IPS-11a (cell line): ENCODE measurements around the gene NEK4.

ENCODE experiments used
- H3K4me3 ChIP-seq: one replicate; pipeline ENCODE4 v1.5.1; 2013; ENCODE audit warnings: low read depth, low read length, control low read depth

NEK4 gene

GRCh38 chr3:52770496-52771333 is at the start of gene NEK4:
Gene NEK4 (minus strand): TSS chr3:52770940. CDS start chr3:52770746, 194 bp downstream.
- H3K4me3 ChIP-seq: peak within 1 kb of the TSS; percentile 86

GRCh38 chr3:52819936-52820335 is 49.2 kb upstream of the NEK4 start:
- no peak overlapping the region for H3K4me3 ChIP-seq

GRCh38 chr3:52817860-52818259 is 47.1 kb upstream of the NEK4 start:
- no peak overlapping the region for H3K4me3 ChIP-seq

DNA sequence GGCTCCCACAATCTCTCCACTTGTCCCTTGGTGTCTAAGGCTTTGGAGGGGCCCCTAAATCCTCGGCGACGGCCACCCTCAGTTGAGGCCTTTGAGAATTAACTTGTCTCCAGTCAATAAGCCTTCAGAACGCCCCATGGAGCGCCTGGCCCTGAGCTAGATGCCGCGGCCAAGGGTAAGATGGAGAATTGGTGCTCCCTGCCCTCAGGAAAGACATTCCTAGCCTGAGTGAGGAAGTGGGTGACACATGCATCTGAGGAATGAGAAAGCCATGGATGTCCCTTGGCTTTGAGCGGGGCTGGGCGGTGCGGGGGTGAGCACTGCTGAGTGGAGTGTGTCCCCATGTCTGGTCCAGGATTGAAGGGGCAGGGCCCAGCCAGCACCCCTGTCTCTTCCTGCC is 46.5 kb upstream of the NEK4 start:
- no peak overlapping the region for H3K4me3 ChIP-seq

DNA sequence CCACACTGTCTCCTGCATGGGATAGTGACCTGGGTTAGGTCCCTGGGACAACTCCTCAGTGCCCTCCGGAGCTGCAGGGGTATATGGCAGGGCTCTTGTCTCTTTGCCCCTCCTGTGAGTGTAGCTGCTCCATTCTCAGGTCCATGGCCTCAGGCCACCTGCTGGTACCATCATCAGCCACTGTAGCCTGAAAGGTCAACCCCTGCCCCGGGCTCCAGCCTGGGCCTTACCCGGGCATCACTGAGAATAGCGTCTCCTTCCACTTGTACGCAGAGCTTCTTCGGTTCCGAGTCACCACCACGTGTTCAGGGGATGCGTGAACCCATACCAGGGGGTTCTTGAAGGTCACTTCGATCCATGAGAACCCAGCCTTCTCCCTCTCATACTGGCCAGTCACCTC is 45.9 kb upstream of the NEK4 start:
- H3K4me3 ChIP-seq: no peak overlapping the region

DNA sequence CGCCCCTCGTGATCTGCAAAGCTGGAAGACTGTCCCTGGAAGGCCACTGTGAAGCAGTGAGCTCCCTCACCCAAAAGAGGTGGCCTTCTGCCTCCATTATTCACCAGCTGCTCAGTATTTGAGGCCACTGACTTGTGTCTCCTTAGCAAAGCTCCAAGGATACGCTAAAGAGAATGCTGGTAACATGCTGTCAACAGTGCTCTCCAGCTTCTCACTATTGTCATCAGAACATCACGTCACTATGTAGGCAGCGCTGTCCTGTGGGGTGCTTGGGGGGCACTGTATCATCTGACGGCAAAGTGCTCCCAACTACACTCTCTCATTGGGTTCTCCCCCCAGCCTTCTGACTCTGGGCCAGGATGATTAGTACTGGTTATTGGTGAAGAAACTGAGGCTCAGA is 45.5 kb upstream of the NEK4 start:
- H3K4me3 ChIP-seq: no peak overlapping the region

- no peak overlapping the region for H3K4me3 ChIP-seq
These were observed 43.1 kb upstream of the NEK4 start for GRCh38 chr3:52813810-52814209.

GRCh38 chr3:52811452-52812011 is 40.8 kb upstream of the NEK4 start:
- H3K4me3 ChIP-seq: no peak overlapping the region

DNA sequence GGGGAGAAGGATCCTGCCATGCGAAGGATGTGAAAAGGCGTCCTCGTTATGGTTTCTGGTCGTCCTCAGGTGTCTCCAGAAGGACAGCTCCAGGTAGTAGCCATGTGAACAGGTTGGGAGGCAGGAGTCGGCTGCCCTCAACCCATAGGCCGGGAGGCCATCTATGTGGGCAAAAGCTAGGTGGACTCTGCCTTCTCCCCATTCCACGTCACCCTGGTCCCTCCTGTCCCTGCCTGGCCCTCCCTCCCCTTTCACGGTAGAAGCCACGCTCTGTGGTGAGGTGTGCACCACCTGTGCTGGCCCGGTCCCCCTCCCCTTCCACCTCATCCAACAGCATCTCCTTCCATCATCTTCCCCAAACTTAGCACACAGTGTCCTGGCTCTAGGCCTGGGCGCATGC is 40.2 kb upstream of the NEK4 start:
- H3K4me3 ChIP-seq: no peak overlapping the region

DNA sequence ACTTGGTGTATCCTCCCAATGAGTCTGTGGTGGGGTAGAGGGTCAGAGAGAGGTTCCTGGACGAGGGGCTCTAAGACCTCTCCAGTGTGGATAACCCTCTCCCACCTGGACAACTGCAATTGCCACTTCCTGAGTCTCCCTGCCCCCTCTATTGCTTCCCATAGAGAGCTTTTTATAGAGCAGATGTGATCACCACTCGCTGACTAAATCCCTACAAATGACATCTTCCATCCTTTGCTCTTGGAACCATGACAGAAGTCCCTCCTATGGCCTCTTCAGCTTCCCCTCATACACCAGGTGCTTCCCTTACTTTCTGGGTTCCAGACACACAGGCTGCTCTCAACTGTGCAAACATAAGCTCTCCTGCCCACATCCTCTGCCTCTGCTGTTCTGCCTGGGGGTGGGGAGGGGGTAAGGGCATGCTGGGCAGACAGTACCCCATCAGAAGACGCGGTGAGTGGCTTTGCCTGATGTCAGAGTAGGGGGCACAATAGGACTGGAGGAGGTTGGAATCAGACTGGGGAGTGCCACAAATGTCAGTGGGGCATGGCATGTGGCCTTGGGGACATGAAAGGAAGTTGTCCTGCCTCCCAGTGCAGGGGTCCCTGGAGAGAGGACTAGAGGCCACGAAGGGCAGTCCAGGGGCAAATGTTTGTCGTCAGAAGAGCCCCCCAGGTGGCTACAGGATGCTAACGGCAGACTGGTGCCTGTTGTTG is 39.1 kb upstream of the NEK4 start:
- H3K4me3 ChIP-seq: no peak overlapping the region

- no peak overlapping the region for H3K4me3 ChIP-seq
These were observed 38.4 kb upstream of the NEK4 start for GRCh38 chr3:52809149-52809548.

GRCh38 chr3:52805270-52806039 is 34.7 kb upstream of the NEK4 start:
- H3K4me3 ChIP-seq: no peak overlapping the region

- no peak overlapping the region for H3K4me3 ChIP-seq
These were observed 31.1 kb upstream of the NEK4 start for GRCh38 chr3:52801839-52802238.

GRCh38 chr3:52800079-52800478 is 29.3 kb upstream of the NEK4 start:
- H3K4me3 ChIP-seq: no peak overlapping the region

DNA sequence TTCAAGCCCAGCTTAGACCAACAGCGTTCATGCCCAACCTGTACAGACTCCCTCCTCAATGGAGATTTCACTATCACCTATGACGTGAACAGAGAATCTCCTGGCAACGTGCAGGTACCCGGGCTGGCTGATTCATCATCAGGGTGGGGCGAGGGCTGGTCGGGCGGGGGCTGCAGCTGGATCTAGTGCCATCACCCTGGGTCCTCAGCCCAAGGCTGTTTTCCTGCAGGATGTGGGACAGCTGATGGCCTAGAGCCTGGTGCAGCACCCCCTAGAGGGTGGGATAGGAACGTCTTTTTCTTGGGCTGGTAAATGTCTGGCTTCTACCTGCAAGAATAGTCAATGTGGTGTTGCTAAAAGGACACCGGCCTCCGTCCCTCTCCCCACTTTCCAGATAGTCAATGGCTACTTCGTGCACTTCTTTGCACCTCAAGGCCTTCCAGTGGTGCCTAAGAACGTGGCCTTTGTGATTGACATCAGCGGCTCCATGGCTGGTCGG is 28.3 kb upstream of the NEK4 start:
- H3K4me3 ChIP-seq: no peak overlapping the region

DNA sequence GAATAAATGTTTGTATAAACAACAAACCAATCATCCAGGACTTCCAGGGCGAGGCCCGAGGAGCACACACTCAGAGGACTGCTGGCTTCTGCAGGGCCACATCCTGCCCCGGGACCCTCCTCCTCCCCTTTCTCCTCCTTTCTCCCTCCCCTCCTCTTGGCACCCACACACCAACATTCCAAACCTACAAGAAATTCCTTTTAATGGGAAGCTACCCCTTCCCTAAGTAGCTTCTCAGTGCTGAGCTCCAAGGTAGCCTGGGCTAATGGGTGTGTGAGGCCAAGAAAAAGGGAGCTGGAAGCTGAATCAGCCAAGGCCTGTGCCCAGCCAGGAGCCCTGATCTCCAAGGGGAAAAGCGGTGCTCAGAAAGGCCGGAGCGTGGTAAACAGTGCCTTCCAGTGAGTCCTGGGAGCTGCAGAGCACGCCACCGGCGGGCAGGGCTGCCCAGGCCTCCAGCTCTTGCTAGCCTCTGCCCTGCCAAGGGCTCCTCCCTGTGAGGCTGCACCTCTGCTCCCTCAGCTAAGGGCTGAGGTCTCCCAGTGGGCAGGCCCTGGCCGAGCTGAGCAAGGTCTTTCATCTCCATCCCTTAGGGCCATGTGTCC is 27.7 kb upstream of the NEK4 start:
- H3K4me3 ChIP-seq: no peak overlapping the region

- no peak overlapping the region for H3K4me3 ChIP-seq
These were observed 25.7 kb upstream of the NEK4 start for GRCh38 chr3:52796411-52796810.

- no peak overlapping the region for H3K4me3 ChIP-seq
These were observed 24.7 kb upstream of the NEK4 start for GRCh38 chr3:52795298-52795900.

GRCh38 chr3:52794612-52795099 is 23.9 kb upstream of the NEK4 start, which contains the start of gene ITIH3:
Gene ITIH3 (plus strand): TSS chr3:52794796. CDS start chr3:52794804, 8 bp downstream.
- H3K4me3 ChIP-seq: no peak within 1 kb of the TSS
